Skeletal muscle cell (primary cell): ENCODE measurements around the gene CYGB.
"Not testable (repeated sequence)": the region's sequence is repeated elsewhere in the genome, so short reads cannot be mapped to it uniquely, and the experiment has no call there.

Experiments used
- DNase-seq: peaks from one replicate; pipeline ENCODE4 v3.0.0-alpha.2; 2010; ENCODE audit warnings: low read depth
- H3K4me3 ChIP-seq: 2 replicates; pipeline ENCODE4 v1.5.1; 2011; ENCODE audit warnings: low read depth, mild to moderate bottlenecking, control low read depth, low read length, moderate library complexity

Gene CYGB

DNA sequence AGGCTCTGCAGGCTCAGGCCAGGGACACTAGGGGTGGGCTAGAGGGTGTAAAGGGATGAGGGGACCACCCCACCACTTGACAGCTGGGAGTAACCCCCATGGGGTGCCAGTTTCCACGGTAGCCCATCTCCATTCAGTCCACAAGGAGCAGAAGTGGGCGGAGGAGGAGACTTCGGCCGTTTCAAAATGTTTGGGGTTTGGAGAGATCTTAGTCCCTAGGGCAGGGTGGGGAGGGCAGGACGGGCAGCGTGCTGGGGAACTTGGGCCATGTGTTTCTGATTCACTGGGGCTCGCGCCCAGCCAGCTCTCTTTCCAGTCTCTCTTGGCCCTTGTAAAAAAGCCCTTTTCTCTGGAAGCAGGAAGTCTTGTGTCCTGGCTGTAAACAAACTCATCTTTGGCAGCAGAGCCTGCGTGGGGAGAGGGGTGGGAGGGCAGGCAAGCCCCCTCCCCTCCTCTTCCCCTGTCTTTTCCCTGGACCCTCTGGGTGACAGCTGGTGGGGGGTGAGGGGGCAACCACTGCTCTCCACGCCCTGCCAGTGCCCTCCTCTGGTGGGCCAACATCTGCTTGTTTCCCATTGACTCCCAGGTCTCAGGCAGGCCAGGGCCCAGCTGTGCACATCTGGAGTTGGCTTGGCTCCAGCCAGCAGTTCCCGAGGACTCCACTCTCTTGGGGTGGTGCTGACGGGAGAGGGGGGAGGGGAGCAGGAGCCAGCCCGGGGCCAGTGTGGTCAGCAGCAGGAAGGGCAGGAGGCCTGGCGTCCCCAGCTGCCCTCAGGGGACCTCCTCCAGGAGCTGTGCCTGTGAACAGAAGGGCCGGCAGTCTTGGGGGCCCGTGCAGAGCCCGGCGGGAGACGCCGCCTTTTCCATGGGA lies 8.1 kb downstream of the CYGB start:
- H3K4me3 ChIP-seq = no peak overlapping the region
- peak; percentile 83 for DNase-seq

- no peak overlapping the region for H3K4me3 ChIP-seq
- no peak for DNase-seq
Observed at GRCh38 chr17:76528528-76529223, 8.8 kb downstream of the CYGB start.

DNA sequence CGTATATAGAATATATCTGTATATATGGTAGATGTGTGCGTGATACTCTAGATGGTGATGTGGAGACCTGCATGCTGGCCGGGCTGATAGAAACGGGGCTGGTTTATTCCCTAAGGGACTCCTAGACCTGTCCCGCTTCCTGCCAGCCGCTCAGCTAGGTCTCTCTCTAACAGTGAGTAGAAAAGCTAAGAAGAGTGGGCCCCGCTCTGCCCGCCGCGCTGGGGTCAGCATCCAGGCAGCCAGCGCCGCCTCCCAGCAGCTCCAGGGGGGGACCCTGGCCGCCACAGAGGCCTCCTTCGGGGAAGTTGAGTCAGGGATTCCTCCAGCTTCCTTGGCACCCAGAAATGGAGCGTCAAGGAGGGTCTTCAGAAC lies 9.4 kb downstream of the CYGB start:
- no peak for DNase-seq
- no peak overlapping the region for H3K4me3 ChIP-seq

DNA sequence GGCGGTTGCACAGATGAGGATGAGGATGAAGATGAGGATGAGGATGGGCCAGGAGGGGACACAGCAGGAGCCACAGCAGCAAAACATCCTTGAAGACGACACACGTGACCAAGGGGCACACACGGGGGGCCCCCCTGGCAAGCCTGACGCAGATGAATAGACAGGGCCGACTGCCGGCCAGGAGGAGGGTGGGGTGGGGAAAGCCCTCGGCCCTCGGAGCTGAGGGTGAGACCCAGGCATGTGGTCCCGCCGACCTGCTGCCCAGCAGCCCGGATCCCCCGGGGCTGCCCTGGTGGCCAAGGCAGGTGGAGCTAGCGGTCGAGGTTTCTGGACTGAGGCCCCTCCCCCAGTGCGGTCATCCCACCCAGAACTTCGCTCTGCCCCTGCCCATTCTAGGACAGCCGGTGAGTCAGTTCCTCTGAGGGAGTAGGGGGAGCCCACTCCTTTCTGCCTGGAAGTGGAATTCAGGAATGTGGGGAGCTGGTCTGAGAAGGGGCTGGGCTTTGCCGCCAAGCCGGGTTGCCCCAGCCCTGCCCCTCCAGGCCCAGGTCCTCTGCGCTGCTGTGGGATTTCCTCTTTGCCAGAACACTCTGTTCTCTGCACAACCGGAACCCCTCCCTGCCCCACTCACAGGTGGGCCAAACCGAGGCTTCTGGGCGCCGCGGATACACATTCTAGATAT lies 9.9 kb downstream of the CYGB start:
- DNase-seq = peak; percentile 83
- no peak overlapping the region for H3K4me3 ChIP-seq

GRCh38 chr17:76527016-76527415 lies 10.5 kb downstream of the CYGB start:
- not testable (repeated sequence) for DNase-seq, H3K4me3 ChIP-seq

- not testable (repeated sequence) for DNase-seq
Observed at GRCh38 chr17:76525513-76525833, 12.0 kb downstream of the CYGB start.

DNA sequence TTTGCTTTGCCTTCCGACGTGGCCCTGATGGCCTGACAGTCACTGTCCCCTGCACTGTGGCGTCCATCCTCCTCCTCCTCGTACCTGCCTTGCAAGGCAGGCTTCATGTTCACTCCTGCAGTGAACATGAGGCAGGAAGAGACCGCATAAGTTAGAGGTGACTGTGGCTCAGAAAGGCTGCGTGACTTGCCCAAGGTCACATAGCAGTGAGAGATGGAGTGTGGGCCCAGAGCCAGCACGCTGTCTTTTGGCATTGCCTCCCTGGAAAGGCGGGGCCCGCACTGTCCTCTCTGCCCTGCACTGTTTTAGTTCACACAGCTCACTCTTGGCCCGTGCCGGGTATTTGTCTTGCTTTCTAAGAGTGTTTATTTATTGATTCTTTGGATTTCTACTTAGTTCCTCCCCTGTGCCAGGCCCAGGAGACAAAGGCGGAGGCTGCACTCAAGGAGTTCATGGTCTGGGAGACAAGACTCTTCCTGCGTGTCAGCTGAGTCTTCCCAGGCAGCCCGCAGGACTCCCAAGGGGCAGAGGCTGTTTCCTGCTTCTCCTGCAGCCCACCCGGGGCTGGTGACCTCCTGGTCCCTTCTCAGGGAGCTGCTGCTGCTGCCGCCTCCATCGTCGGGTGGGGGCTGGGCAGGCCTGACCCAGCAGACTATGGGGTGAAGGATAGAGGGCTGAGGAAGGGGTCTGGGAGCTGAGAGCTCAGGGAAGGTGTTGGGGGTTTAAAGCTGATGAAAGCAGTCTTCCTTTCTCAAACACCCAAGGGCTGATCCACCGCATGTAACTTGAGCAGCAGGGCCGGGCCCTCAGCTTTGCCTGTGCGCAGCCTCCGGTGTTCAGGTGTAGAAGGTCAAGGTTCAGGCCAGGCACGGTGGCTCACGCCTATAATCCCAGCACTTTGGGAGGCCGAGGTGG lies 12.7 kb downstream of the CYGB start:
- peak; percentile 48 for DNase-seq
- H3K4me3 ChIP-seq = no peak overlapping the region

More at GRCh38 chr17:76525513-76525833, 12.0 kb downstream of the CYGB start:
- not testable (repeated sequence) for H3K4me3 ChIP-seq

- H3K4me3 ChIP-seq = no peak overlapping the region
- no peak for DNase-seq
Observed at GRCh38 chr17:76523084-76524037, 14.1 kb downstream of the CYGB start.

- not testable (repeated sequence) for H3K4me3 ChIP-seq, DNase-seq
Observed at GRCh38 chr17:76521683-76522082, 15.8 kb downstream of the CYGB start.

DNA sequence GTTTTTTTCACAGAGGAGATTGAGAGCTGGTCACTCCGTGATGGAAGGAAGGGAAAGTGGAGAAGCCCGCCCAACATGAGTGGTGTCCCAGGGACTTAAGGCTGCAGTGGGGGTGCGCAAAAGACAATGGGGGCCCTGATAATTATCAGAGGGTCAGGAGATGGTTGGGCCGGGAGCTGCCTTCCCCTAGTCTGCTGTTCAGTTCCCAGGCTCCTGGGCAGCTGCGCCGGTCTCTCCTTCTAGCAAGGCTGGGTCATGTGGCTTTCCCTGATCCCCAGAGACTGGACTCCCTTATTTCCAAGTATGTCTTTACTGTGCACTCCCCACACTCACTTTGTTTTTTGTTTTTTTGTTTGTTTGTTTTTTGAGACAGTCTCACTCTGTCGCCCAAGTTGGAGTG lies 16.2 kb downstream of the CYGB start:
- no peak for DNase-seq
- no peak overlapping the region for H3K4me3 ChIP-seq

DNA sequence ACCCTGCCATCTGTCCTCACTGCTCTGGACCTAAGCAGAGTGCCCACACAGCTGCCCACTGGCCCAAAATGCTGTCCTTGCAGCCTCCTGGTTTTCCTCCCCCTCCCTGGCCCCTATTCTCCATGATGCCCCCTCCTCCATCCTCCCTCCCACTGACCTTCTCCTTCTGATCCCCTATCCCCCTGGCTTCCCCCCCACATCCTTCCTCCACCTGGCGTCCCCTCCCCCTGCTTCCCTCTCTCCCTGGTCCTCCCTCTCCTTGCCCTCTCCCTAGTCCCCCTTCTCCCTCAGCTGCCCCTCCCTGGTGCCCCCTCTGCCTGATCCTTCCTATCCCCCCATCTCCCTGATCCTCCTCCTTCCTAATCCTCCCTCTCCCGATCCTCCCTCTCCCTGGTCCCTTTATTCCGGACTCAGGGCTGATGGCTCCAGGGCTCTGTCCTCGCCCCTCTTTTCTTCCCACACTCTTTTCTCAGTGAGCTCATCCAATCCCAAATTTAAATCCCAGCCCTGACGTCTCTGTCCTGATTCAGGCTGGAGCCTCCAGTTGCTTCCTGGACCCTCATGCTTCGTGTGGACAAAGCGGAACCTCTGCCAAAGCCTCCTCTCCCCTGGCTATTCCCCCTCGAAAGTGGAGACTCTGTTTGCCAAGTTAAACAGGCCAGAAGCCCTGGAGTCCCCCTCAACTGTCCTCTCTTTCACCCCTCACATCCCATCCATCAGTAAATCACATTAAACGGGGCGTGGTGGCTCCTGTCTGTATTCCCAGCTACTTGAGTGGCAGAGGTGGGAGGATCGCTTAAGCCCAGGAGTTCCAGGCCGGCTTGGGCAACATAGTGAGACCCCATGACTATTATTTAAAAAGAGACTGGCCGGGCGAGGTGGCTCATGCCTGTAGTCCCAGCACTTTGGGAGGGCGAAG lies 18.2 kb downstream of the CYGB start:
- no peak overlapping the region for H3K4me3 ChIP-seq

GRCh38 chr17:76517638-76518038 lies 19.9 kb downstream of the CYGB start:
- DNase-seq = no peak
- H3K4me3 ChIP-seq = no peak overlapping the region

More for the DNA sequence above, 18.2 kb downstream of the CYGB start:
- DNase-seq = no peak

- H3K4me3 ChIP-seq = peak overlapping the region; percentile 6
- DNase-seq = peak; percentile 92
Observed at GRCh38 chr17:76515274-76515949, 22.1 kb downstream of the CYGB start.

- not testable (repeated sequence) for DNase-seq, H3K4me3 ChIP-seq
Observed at GRCh38 chr17:76514355-76514754, 23.2 kb downstream of the CYGB start.

DNA sequence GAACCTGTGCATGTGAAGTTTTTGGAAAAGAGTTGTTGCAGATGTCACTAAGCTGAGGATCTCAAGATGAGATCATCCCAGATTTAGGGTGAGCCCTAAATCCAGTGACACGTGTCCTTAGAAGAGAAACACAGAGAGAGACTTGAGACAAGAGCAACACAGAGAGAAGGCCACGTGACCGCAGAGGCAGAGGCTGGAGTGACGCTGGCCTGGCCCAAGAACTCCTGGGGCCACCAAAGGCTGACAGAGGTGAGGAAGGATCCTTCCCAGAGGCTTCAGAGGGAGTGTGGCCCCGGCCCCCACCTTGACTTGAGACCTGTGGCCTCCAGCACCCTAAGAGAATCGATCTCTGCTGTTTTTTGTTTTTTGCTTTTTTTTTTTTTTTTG lies 24.2 kb downstream of the CYGB start:
- H3K4me3 ChIP-seq = no peak overlapping the region
- DNase-seq = no peak

- DNase-seq = no peak
Observed at GRCh38 chr17:76512366-76513305, 24.9 kb downstream of the CYGB start.

More at GRCh38 chr17:76512366-76513305, 24.9 kb downstream of the CYGB start:
- H3K4me3 ChIP-seq = no peak overlapping the region
